AG04449 (cell line): ENCODE results near the gene S1PR4.

ENCODE experiments used
- CTCF ChIA-PET: fragments of 350-600 bp; formaldehyde crosslinking; extraction: SDS; loops from one replicate; lab custom pipeline; 2021; ENCODE audit warnings: antibody characterized with exemption; lab: Yijun Ruan, JAX
- POLR2A ChIA-PET: fragments of 400-600, 350-600 bp; formaldehyde crosslinking; extraction: SDS; loops from one replicate; lab custom pipeline; 2020; ENCODE audit warnings: antibody characterized with exemption, inconsistent platforms; lab: Yijun Ruan, JAX
- DNase-seq: peaks from one replicate; pipeline ENCODE4 v3.0.0-alpha.2; 2010; ENCODE audit warnings: low read depth, low spot score
- H3K4me3 ChIP-seq: 2 replicates; pipeline ENCODE4 v1.5.1; 2011; ENCODE audit warnings: low read depth, mild to moderate bottlenecking, control low read depth, low read length
- TF ChIP-seq, protein P1 (sequence below): IDR thresholded peaks from one replicate; pipeline ENCODE4 v1.5.1; 2011; ENCODE audit warnings: mild to moderate bottlenecking, moderate library complexity, low read length, control low read depth, inconsistent platforms; ENCODE audit not compliant: insufficient read depth; ENCODE audit errors: missing control alignments

S1PR4 gene

GRCh38 chr19:3176715-3177501 is 1.7 kb upstream of the S1PR4 start:
- TF ChIP-seq, protein P1, sequence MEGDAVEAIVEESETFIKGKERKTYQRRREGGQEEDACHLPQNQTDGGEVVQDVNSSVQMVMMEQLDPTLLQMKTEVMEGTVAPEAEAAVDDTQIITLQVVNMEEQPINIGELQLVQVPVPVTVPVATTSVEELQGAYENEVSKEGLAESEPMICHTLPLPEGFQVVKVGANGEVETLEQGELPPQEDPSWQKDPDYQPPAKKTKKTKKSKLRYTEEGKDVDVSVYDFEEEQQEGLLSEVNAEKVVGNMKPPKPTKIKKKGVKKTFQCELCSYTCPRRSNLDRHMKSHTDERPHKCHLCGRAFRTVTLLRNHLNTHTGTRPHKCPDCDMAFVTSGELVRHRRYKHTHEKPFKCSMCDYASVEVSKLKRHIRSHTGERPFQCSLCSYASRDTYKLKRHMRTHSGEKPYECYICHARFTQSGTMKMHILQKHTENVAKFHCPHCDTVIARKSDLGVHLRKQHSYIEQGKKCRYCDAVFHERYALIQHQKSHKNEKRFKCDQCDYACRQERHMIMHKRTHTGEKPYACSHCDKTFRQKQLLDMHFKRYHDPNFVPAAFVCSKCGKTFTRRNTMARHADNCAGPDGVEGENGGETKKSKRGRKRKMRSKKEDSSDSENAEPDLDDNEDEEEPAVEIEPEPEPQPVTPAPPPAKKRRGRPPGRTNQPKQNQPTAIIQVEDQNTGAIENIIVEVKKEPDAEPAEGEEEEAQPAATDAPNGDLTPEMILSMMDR: no peak
- DNase-seq: no peak
- POLR2A ChIA-PET: no interaction called here
- CTCF ChIA-PET: interaction anchor here (1.2 to 2.1 kb wide), 3 partner anchors 13 to 226 kb away, joined by 3 to 8 read pairs (median 5); no protein-coding TSS in a partner anchor
- H3K4me3 ChIP-seq: no peak overlapping the region

GRCh38 chr19:3178973-3179738 is 587 bp downstream of the S1PR4 start:
- DNase-seq: no peak
- H3K4me3 ChIP-seq: no peak overlapping the region
- ChIA-PET POLR2A (no interaction called here), CTCF (no interaction called here)
- TF ChIP-seq, protein P1: no peak

- H3K4me3 ChIP-seq: no peak overlapping the region
- POLR2A ChIA-PET: no interaction called here
- CTCF ChIA-PET: no interaction called here
- TF ChIP-seq, protein P1: no peak
- DNase-seq: no peak
Measured at GRCh38 chr19:3179739-3180293, 1.2 kb downstream of the S1PR4 start.

- H3K4me3 ChIP-seq: no peak overlapping the region
- ChIA-PET POLR2A (interaction anchor here (1.1 kb wide), 1 partner anchor 234 kb away, joined by 4 read pairs; no protein-coding TSS in a partner anchor), CTCF (interaction anchor here (0.5 to 4.9 kb wide), 6 partner anchors 20 to 232 kb away, joined by 4 to 16 read pairs (median 8); no protein-coding TSS in a partner anchor)
- no peak for DNase-seq
- TF ChIP-seq, protein P1: no peak
Measured at GRCh38 chr19:3183721-3184641, 5.4 kb downstream of the S1PR4 start.

- TF ChIP-seq, protein P1: no peak
- CTCF ChIA-PET: interaction anchor here (0.7 to 4.9 kb wide), 6 partner anchors 21 to 233 kb away, joined by 3 to 16 read pairs (median 8); no protein-coding TSS in a partner anchor
- peak overlapping the region; percentile 86 for H3K4me3 ChIP-seq
- POLR2A ChIA-PET: interaction anchor here (1.1 kb wide), 1 partner anchor 235 kb away, joined by 4 read pairs; no protein-coding TSS in a partner anchor
- no peak for DNase-seq
Measured at GRCh38 chr19:3184847-3185460, 6.4 kb downstream of the S1PR4 start.
